Measurements from ENCODE around the gene RBPJL. TPM values are rescaled to one million over a fixed set of nuclear protein-coding genes. Genes with fewer than 3 reads are reported as not detected.

The RBPJL gene
- total and polyA plus RNA-seq, 2 experiments from 2014 or later: not detected

DNA sequence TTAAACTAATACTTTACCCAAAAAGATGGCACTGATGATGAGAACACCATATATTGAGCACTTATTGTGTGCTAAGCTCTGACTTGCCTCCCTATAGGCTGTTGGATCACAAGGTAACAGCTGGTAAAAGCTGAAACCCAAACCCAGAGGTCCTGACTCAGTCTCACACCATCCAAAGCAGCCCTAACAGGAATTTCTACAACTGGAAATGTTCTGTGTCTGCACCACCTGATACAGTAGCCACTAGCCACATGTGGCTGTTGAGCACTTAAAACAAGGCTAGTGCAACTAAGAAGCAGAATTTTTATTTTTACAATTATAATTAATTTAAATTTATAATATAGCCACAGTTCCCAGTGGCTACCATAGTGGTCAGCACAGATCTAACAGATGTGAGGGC is 17.1 kb downstream of the RBPJL start:
- no peak overlapping the region for H3K27ac ChIP-seq
- H3K4me3 ChIP-seq: no peak overlapping the region
- H3K36me3 ChIP-seq (replicated peaks; ENCODE audit: insufficient read depth, low read depth): no peaks in the 10 kb centered on the region
- no peaks in the 10 kb centered on the region for H3K27me3 ChIP-seq
- no peak overlapping the region for H2AFZ ChIP-seq
- no peaks in the 10 kb centered on the region for H3K9me2 ChIP-seq (replicated peaks; ENCODE audit: insufficient read depth)
- H3K9me3 ChIP-seq (ENCODE audit: low read depth): no peaks in the 10 kb centered on the region
- no peaks in the 10 kb centered on the region for H3K79me2 ChIP-seq
- peaks cover 3% of the 10 kb centered on the region for H3K4me1 ChIP-seq (ENCODE audit: insufficient read depth)
- H3K4me2 ChIP-seq: no peak overlapping the region
- TF ChIP-seq, protein P1, sequence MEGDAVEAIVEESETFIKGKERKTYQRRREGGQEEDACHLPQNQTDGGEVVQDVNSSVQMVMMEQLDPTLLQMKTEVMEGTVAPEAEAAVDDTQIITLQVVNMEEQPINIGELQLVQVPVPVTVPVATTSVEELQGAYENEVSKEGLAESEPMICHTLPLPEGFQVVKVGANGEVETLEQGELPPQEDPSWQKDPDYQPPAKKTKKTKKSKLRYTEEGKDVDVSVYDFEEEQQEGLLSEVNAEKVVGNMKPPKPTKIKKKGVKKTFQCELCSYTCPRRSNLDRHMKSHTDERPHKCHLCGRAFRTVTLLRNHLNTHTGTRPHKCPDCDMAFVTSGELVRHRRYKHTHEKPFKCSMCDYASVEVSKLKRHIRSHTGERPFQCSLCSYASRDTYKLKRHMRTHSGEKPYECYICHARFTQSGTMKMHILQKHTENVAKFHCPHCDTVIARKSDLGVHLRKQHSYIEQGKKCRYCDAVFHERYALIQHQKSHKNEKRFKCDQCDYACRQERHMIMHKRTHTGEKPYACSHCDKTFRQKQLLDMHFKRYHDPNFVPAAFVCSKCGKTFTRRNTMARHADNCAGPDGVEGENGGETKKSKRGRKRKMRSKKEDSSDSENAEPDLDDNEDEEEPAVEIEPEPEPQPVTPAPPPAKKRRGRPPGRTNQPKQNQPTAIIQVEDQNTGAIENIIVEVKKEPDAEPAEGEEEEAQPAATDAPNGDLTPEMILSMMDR (IDR thresholded peaks at IDR 0.05; ENCODE audit: poor library complexity): no peak
- TF ChIP-seq EZH2 (IDR thresholded peaks at IDR 0.05; ENCODE audit: borderline replicate concordance): no peak
- TF ChIP-seq EZH2phosphoT487 (IDR thresholded peaks at IDR 0.05; ENCODE audit: low read depth, severe bottlenecking, unreplicated experiment): no peak
- H4K20me1 ChIP-seq (ENCODE audit: insufficient read depth, poor library complexity, severe bottlenecking): no peaks in the 10 kb centered on the region
- no peak for DNase-seq (ENCODE audit: low spot score)

DNA sequence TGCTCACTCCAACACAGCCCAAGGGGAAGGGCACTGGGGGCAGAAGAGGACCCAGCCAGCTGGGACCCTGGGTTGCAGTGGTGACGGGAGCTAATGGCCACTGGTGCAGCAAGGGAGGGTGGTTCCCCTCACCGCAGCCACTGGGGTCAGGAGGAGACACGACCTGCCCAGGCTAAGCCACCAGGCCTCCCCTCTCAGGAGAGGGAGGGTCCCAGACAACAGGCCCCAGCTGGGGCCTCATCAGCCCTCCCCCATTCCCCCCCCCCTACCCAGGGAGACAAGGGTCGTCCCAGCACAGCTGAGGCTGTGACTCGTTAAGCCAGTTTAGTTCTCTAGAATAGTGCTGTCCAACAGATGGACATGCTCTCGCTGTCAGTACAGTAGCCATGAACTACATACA is 18.7 kb downstream of the RBPJL start:
- WGBS (ENCODE audit: low lambda C conversion rate, missing lambda C conversion rate): 58% methylated on average over 6 of the region's 6 CpGs
- Histone ChIP-seq H3K9me2 (replicated peaks; ENCODE audit: insufficient read depth) (no peaks in the 10 kb centered on the region), H3K36me3 (replicated peaks; ENCODE audit: insufficient read depth, low read depth) (no peaks in the 10 kb centered on the region), H3K4me2 (no peak overlapping the region), H4K20me1 (ENCODE audit: insufficient read depth, poor library complexity, severe bottlenecking) (peaks cover 6% of the 10 kb centered on the region), H2AFZ (no peak overlapping the region), H3K9me3 (ENCODE audit: low read depth) (no peaks in the 10 kb centered on the region), H3K79me2 (no peaks in the 10 kb centered on the region), H3K4me1 (ENCODE audit: insufficient read depth) (peaks cover 3% of the 10 kb centered on the region), H3K27me3 (no peaks in the 10 kb centered on the region), H3K27ac (no peak overlapping the region), H3K4me3 (no peak overlapping the region)
- TF ChIP-seq EZH2 (IDR thresholded peaks at IDR 0.05; ENCODE audit: borderline replicate concordance) (no peak), EZH2phosphoT487 (IDR thresholded peaks at IDR 0.05; ENCODE audit: low read depth, severe bottlenecking, unreplicated experiment) (no peak)
- TF ChIP-seq, protein P1 (IDR thresholded peaks at IDR 0.05; ENCODE audit: poor library complexity): no peak
- no peak for DNase-seq (ENCODE audit: low spot score)

DNA sequence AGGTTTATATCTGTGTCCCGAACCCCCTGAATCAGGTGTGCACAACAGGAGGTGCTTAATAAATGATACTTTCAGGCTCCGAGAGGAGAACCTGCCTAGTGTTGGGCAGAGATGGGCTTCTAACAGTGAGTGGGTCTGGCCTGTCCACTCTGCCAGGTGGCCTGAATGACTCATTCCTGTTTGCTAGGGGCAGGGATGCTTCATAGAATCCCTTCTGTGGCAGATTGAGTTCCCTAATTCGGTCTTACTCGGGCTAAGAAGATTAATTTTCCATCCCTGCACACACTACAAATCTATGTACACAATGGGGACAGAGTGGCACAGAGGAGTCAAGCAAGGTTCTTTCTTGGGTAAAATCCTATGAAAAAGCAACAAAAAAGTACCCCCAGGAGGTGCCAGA is 21.8 kb downstream of the RBPJL start:
- no peak for DNase-seq (ENCODE audit: low spot score)
- H3K79me2 ChIP-seq: peaks cover 11% of the 10 kb centered on the region

More for the DNA sequence above, 21.8 kb downstream of the RBPJL start:
- Histone ChIP-seq H2AFZ (no peak overlapping the region), H3K4me2 (no peak overlapping the region), H3K4me1 (ENCODE audit: insufficient read depth) (no peaks in the 10 kb centered on the region), H3K27me3 (no peaks in the 10 kb centered on the region), H3K9me3 (ENCODE audit: low read depth) (no peaks in the 10 kb centered on the region), H3K27ac (no peak overlapping the region), H3K36me3 (replicated peaks; ENCODE audit: insufficient read depth, low read depth) (peaks cover 4% of the 10 kb centered on the region), H4K20me1 (ENCODE audit: insufficient read depth, poor library complexity, severe bottlenecking) (peaks cover 11% of the 10 kb centered on the region), H3K9me2 (replicated peaks; ENCODE audit: insufficient read depth) (no peaks in the 10 kb centered on the region), H3K4me3 (no peak overlapping the region)
- 96% methylated on average over 4 of the region's 4 CpGs for WGBS (ENCODE audit: low lambda C conversion rate, missing lambda C conversion rate)
- TF ChIP-seq EZH2phosphoT487 (IDR thresholded peaks at IDR 0.05; ENCODE audit: low read depth, severe bottlenecking, unreplicated experiment): no peak
- no peak for TF ChIP-seq EZH2 (IDR thresholded peaks at IDR 0.05; ENCODE audit: borderline replicate concordance)
- TF ChIP-seq, protein P1 (IDR thresholded peaks at IDR 0.05; ENCODE audit: poor library complexity): no peak
